Central memory CD4-positive, alpha-beta T cell (primary cell): ENCODE data around the gene ANKRD27.
A peak's percentile ranks its signal among the peaks of the same experiment; 100 is the strongest.

Experiments
- DNase-seq: peaks from one replicate; pipeline ENCODE4 v3.0.0; 2022

ANKRD27 gene

GRCh38 chr19:32651729-32652140 is 23.2 kb downstream of the ANKRD27 start:
- no peak for DNase-seq

- no peak for DNase-seq
Observed at GRCh38 chr19:32650671-32651070, 24.3 kb downstream of the ANKRD27 start.

- no peak for DNase-seq
Observed at GRCh38 chr19:32649751-32650150, 25.2 kb downstream of the ANKRD27 start.

GRCh38 chr19:32647361-32647760 is 27.6 kb downstream of the ANKRD27 start:
- DNase-seq = no peak

GRCh38 chr19:32646556-32646955 is 28.4 kb downstream of the ANKRD27 start:
- no peak for DNase-seq

GRCh38 chr19:32642771-32643170 is 32.2 kb downstream of the ANKRD27 start:
- DNase-seq = peak; percentile 73

- no peak for DNase-seq
Observed at GRCh38 chr19:32638625-32639024, 36.4 kb downstream of the ANKRD27 start.

GRCh38 chr19:32637480-32637879 is 37.5 kb downstream of the ANKRD27 start:
- DNase-seq = no peak

- no peak for DNase-seq
Observed at GRCh38 chr19:32631381-32631780, 43.6 kb downstream of the ANKRD27 start.

GRCh38 chr19:32630338-32630737 is 44.6 kb downstream of the ANKRD27 start:
- DNase-seq = no peak

GRCh38 chr19:32627714-32628270 is 47.2 kb downstream of the ANKRD27 start:
- no peak for DNase-seq

GRCh38 chr19:32626969-32627368 is 48.0 kb downstream of the ANKRD27 start:
- DNase-seq = no peak

- DNase-seq = no peak
Observed at GRCh38 chr19:32624410-32624809, 50.6 kb downstream of the ANKRD27 start.

GRCh38 chr19:32622002-32622401 is 53.0 kb downstream of the ANKRD27 start:
- no peak for DNase-seq

GRCh38 chr19:32619051-32619685 is 55.8 kb downstream of the ANKRD27 start:
- no peak for DNase-seq

- DNase-seq = no peak
Observed at GRCh38 chr19:32615569-32615968, 59.4 kb downstream of the ANKRD27 start.

- no peak for DNase-seq
Observed at GRCh38 chr19:32614916-32615315, 60.1 kb downstream of the ANKRD27 start.

- DNase-seq = no peak
Observed at GRCh38 chr19:32613008-32613407, 62.0 kb downstream of the ANKRD27 start.

- DNase-seq = no peak
Observed at GRCh38 chr19:32611161-32611560, 63.8 kb downstream of the ANKRD27 start.

GRCh38 chr19:32607479-32607878 is 67.5 kb downstream of the ANKRD27 start:
- DNase-seq = no peak

- no peak for DNase-seq
Observed at GRCh38 chr19:32606289-32606688, 68.7 kb downstream of the ANKRD27 start.

GRCh38 chr19:32605544-32605943 is 69.4 kb downstream of the ANKRD27 start:
- no peak for DNase-seq

GRCh38 chr19:32603961-32604360 is 71.0 kb downstream of the ANKRD27 start:
- DNase-seq = no peak

GRCh38 chr19:32599736-32600157 is 75.2 kb downstream of the ANKRD27 start:
- DNase-seq = peak; percentile 44

GRCh38 chr19:32599258-32599657 is 75.7 kb downstream of the ANKRD27 start:
- no peak for DNase-seq
